Right cardiac atrium (tissue), 5 donors: ENCODE data around the gene NARF. TPM values are rescaled to one million over a fixed set of nuclear protein-coding genes. Genes with fewer than 3 reads are reported as not detected.

Experiments used
- ATAC-seq, 2 donors: fragments of 200-7000 bp; cut with Tn5 transposase; one replicate each; pipeline versions ENCODE4 v1.8.0 to v1.9.1; 2020; ENCODE audit warnings: moderate library complexity in 2 of 2, mild to moderate bottlenecking in 1 of 2
- DNase-seq, 3 donors: peaks; one replicate each; pipeline ENCODE4 v3.0.0-alpha.2; 2020
- H3K27ac ChIP-seq: one replicate; pipeline ENCODE4 v1.5.1; 2013; ENCODE audit warnings: mild to moderate bottlenecking, low read length, control low read depth, moderate library complexity
- H3K27me3 ChIP-seq: one replicate; pipeline ENCODE4 v1.6.1; 2013; ENCODE audit not compliant: control insufficient read depth, insufficient read depth
- H3K4me1 ChIP-seq: one replicate; pipeline ENCODE4 v1.6.1; 2013; ENCODE audit warnings: low read length; ENCODE audit not compliant: control insufficient read depth, insufficient read depth
- H3K4me3 ChIP-seq: one replicate; pipeline ENCODE4 v1.5.1; 2013; ENCODE audit warnings: low read length, control low read depth
- H3K9me3 ChIP-seq: one replicate; pipeline ENCODE4 v1.6.1; 2013; ENCODE audit warnings: low read length; ENCODE audit not compliant: control insufficient read depth
- WGBS: extraction: QIAGEN DNeasy Blood & Tissue Kit; methylation state at CpG from one replicate; pipeline ENCODE4 v1.1.7; 2013; 5-methylcytosine and 5-hydroxymethylcytosine counted together
- intact Hi-C, 4 donors: fragments of 100-400 bp; cut with DNase I; formaldehyde crosslinking; loops; one replicate each; pipeline versions ENCODE4 v1.11.0 to v1.14.0; 2022 to 2023
- polyA plus RNA-seq: library from polyadenylated mRNA; stranded (reverse); fragments of 200-250 nt; gene quantifications from one replicate; pipeline ENCODE4 v1.2.3, GENCODE V29; 2013
- total RNA-seq, 4 donors: library from RNA; stranded (reverse); fragmentation: NEBNext Ultra II Directional; extraction: Animal tissue kit (Norgen Biotek cat#: 25700); gene quantifications; one replicate each; pipeline ENCODE4 v1.2.1, GENCODE V29; 2021
- donor health status: healthy with polysubstance abuse.
- donor health status: DM: no; HTN: yes; CAD: no.
- donor health status: DM: no; HTN: no; CAD: no.
- donor health status: DM: no; HTN: yes; CAD: no; lungs with severe emphysema.
- donor health status: DM: yes; HTN: yes; CAD: no.

The NARF gene
- total and polyA plus RNA-seq, 5 donors, result 67.4 to 99.6 (median 79.1) TPM

GRCh38 chr17:82461827-82462524 is 3.4 kb downstream of the NARF start:
- WGBS, result 63% methylated on average over 10 of the region's 10 CpGs
- peaks cover 7% of the 10 kb centered on the region for H3K4me1 ChIP-seq
- no peaks in the 10 kb centered on the region for H3K27me3 ChIP-seq
- intact Hi-C loops, result no loop called here
- DNase-seq (peak in 1 of 3 donors; percentile 71), ATAC-seq (no peak)
- H3K4me3 ChIP-seq, result no peak overlapping the region
- H3K9me3 ChIP-seq, result no peaks in the 10 kb centered on the region
- H3K27ac ChIP-seq, result no peak overlapping the region

GRCh38 chr17:82463391-82463790 is 4.8 kb downstream of the NARF start:
- 80% methylated on average over 6 of the region's 6 CpGs for WGBS
- Histone ChIP-seq H3K4me1 (peaks cover 4% of the 10 kb centered on the region), H3K27me3 (no peaks in the 10 kb centered on the region), H3K27ac (peak overlapping the region; percentile 61), H3K9me3 (no peaks in the 10 kb centered on the region), H3K4me3 (no peak overlapping the region)
- DNase-seq, result peak in 1 of 3 donors; percentile 37
- intact Hi-C loops, result no loop called here
- no peak for ATAC-seq

- 44% methylated on average over 7 of the region's 7 CpGs for WGBS
- Histone ChIP-seq H3K4me3 (no peak overlapping the region), H3K9me3 (no peaks in the 10 kb centered on the region), H3K27ac (peak overlapping the region; percentile 61), H3K27me3 (no peaks in the 10 kb centered on the region), H3K4me1 (peaks cover 4% of the 10 kb centered on the region)
- DNase-seq (peak in 1 of 3 donors; percentile 42), ATAC-seq (peak; percentile 40 to 65)
- intact Hi-C loops, result no loop called here
Observed at GRCh38 chr17:82463925-82464566, 5.5 kb downstream of the NARF start.

DNA sequence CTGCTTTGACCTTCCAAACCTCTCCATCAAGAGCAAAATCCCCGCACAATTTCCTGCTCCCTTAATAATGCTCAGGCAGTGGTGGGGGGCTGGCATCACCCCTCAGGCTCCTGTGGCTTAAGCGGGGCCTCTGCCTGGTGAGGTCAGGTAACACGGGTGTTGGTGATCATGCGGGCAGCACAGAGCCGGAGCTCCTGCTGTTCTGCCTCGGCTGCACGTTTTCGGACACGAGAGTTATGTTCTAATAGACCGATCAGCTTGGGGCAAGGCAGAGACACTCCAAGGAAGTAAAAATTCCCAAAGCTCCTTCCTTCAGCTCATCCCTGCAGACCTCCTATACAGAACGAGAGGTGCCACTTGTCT is 6.0 kb downstream of the NARF start:
- Histone ChIP-seq H3K27ac (peak overlapping the region; percentile 16), H3K9me3 (no peaks in the 10 kb centered on the region), H3K4me1 (peaks cover 4% of the 10 kb centered on the region), H3K4me3 (no peak overlapping the region), H3K27me3 (no peaks in the 10 kb centered on the region)
- intact Hi-C loops, result no loop called here
- 83% methylated on average over 11 of the region's 11 CpGs for WGBS
- ATAC-seq (no peak), DNase-seq (peak in 1 of 3 donors; percentile 18)

DNA sequence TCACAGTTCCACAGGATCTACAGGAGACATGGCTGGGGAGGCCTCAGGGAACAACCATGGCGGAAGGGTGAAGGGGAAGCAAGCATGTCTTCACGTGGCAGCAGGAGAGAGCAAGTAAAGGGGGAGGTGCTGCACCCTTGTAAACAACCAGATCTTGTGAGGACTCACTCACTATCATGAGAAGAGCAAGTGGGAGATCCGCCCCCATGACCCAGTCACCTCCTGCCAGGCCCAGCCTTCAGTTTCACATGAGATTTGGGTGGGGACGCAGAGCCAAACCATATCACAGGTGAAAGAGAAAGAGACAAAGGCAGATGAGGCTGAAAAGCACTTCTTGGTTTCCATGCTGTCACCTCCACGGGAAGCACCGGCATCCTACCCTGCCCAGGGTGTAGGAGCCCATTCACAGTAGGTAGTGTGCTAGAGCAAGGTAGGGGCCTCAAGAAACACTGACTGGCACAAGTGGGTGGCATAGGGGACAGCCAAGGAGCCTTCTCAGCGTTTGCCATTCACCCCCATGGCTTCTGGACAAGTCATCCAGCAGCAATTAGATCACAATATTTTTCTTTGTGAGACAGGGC is 6.6 kb downstream of the NARF start:
- no peak overlapping the region for H3K4me3 ChIP-seq
- H3K4me1 ChIP-seq, result peaks cover 4% of the 10 kb centered on the region
- DNase-seq (peak in 1 of 3 donors; percentile 9), ATAC-seq (no peak)
- 86% methylated on average over 7 of the region's 7 CpGs for WGBS
- no peak overlapping the region for H3K27ac ChIP-seq
- no peaks in the 10 kb centered on the region for H3K27me3 ChIP-seq
- H3K9me3 ChIP-seq, result no peaks in the 10 kb centered on the region
- intact Hi-C loops, result no loop called here

- Histone ChIP-seq H3K9me3 (no peaks in the 10 kb centered on the region), H3K27me3 (no peaks in the 10 kb centered on the region), H3K27ac (no peak overlapping the region), H3K4me3 (no peak overlapping the region), H3K4me1 (peaks cover 3% of the 10 kb centered on the region)
- DNase-seq (no peak), ATAC-seq (no peak)
- 82% methylated on average over 7 of the region's 7 CpGs for WGBS
- intact Hi-C loops, result no loop called here
Observed at GRCh38 chr17:82468692-82469091, 10.2 kb downstream of the NARF start.

- H3K27me3 ChIP-seq, result no peaks in the 10 kb centered on the region
- DNase-seq (peak in 1 of 3 donors; percentile 6), ATAC-seq (no peak)
- H3K9me3 ChIP-seq, result no peaks in the 10 kb centered on the region
- H3K4me1 ChIP-seq, result no peaks in the 10 kb centered on the region
- H3K4me3 ChIP-seq, result no peak overlapping the region
- H3K27ac ChIP-seq, result no peak overlapping the region
- WGBS, result 97% methylated on average over 7 of the region's 7 CpGs
- intact Hi-C loops, result no loop called here
Observed at GRCh38 chr17:82470065-82470464, 11.5 kb downstream of the NARF start.

GRCh38 chr17:82474223-82475010 is 15.9 kb downstream of the NARF start:
- no peak overlapping the region for H3K27ac ChIP-seq
- 83% methylated on average over 11 of the region's 11 CpGs for WGBS
- no peak for ATAC-seq
- no peak overlapping the region for H3K4me3 ChIP-seq
- no peaks in the 10 kb centered on the region for H3K4me1 ChIP-seq
- H3K9me3 ChIP-seq, result no peaks in the 10 kb centered on the region
- DNase-seq, result no peak
- intact Hi-C loops, result no loop called here
- H3K27me3 ChIP-seq, result no peaks in the 10 kb centered on the region

DNA sequence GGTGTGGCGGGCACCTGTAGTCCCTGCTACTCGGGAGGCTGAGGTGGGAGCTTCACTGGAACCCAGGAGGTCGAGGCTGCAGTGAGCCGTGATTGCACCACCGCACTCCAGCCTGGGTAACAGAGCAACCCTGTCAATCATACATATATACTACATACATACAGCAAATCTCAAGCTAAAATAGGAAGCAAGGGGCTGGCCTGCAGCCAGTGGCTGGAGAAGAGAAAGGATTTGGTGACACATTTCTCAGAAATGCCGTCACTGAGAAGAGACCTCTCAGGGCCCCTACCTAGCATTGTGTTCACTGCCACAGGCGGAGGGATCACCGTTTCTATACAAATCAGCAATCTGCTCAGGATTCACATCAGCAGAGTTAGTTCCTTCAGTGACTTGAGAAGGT is 16.9 kb downstream of the NARF start:
- no peaks in the 10 kb centered on the region for H3K4me1 ChIP-seq
- DNase-seq (peak in 1 of 3 donors; percentile 6), ATAC-seq (no peak)
- 79% methylated on average over 8 of the region's 8 CpGs for WGBS
- H3K27ac ChIP-seq, result no peak overlapping the region
- H3K4me3 ChIP-seq, result no peak overlapping the region
- intact Hi-C loops, result no loop called here
- no peaks in the 10 kb centered on the region for H3K27me3 ChIP-seq
- H3K9me3 ChIP-seq, result no peaks in the 10 kb centered on the region

DNA sequence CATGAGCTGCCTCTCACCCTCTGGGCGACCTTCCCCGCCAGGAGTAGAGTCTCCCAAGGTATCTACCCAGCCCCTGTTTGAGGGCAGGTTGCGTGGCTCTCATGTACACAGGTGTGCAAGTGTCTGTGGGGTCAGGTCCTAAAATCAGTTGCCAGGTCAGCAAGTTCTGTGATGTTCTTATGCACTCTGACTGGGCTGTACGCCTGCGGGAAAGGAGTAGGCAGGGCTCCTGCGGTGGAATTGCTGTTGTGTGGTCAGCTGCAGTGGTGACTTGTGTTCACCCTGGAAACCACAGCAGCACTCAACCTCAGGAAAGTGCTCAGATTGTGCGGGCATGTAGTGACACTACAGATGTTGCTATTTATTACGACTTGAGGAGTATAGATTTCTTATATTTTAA is 19.4 kb downstream of the NARF start:
- DNase-seq, result peak in 1 of 3 donors; percentile 7
- Histone ChIP-seq H3K27me3 (no peaks in the 10 kb centered on the region), H3K9me3 (no peaks in the 10 kb centered on the region), H3K27ac (no peak overlapping the region), H3K4me1 (no peaks in the 10 kb centered on the region), H3K4me3 (no peak overlapping the region)
- intact Hi-C loops, result no loop called here
- no peak for ATAC-seq
- 90% methylated on average over 8 of the region's 8 CpGs for WGBS

GRCh38 chr17:82479602-82480001 is 21.1 kb downstream of the NARF start:
- no peaks in the 10 kb centered on the region for H3K4me1 ChIP-seq
- WGBS, result 76% methylated on average over 5 of the region's 5 CpGs
- no peak overlapping the region for H3K4me3 ChIP-seq
- intact Hi-C loops, result no loop called here
- no peaks in the 10 kb centered on the region for H3K27me3 ChIP-seq
- no peak overlapping the region for H3K27ac ChIP-seq
- ATAC-seq (no peak), DNase-seq (peak in 1 of 3 donors; percentile 28)
- no peaks in the 10 kb centered on the region for H3K9me3 ChIP-seq
